Measurements from ENCODE around the gene BMS1.
"Not testable (repeated sequence)": the region's sequence is repeated elsewhere in the genome, so short reads cannot be mapped to it uniquely, and the experiment has no call there.

BMS1 gene

GRCh38 chr10:42850931-42851330, 68.3 kb downstream of the BMS1 start:
- DNase-seq (ENCODE audit: low read depth), result no peak
- no peak overlapping the region for H3K4me3 ChIP-seq (ENCODE audit: low read length)
- TF ChIP-seq CTCF (conservative IDR thresholded peaks at IDR 0.05; ENCODE audit: low read length), result no peak

DNA sequence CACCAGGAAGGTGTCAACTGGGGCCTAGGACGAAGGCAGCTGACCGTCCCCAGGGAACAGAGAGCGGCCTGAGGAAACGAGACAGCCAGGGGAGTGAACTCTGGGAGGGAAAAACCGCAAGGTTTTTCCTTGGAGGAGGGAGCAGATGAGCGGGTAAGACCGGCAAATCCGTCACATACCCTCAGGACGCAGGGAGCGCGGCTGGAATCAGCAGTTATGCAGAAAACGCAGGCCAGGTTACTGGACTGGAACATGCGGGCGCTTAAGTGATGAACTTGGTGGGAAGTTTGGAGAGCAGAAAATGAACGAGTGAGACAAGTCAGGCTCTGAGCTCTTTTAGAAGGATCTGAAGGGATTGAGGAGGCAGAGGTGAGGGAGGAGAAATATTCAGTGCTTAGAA, 76.7 kb downstream of the BMS1 start:
- DNase-seq (ENCODE audit: low read depth), result no peak

DNA sequence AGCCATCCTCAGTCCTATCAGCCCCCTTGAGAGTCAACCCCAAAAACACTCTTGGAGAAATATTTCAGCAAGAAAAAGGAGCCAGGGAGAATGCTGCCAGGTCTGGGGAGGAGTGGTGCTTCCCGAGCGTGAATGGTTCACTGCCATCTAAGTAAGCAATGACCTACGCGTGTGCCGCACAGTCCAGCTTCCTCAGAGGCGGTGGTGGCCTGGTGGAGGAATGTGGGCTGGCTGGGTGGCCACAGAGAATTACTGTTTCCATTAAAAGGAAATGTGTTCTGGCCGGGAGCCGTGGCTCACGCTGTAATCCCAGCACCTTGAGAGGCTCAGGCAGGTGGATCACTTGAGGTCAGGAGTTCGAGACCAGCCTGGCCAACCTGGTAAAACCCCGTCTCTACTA, 77.4 kb downstream of the BMS1 start:
- not testable (repeated sequence) for DNase-seq (ENCODE audit: low read depth); H3K4me3 ChIP-seq (ENCODE audit: low read length)

More for the DNA sequence above, 76.7 kb downstream of the BMS1 start:
- TF ChIP-seq CTCF (conservative IDR thresholded peaks at IDR 0.05; ENCODE audit: low read length), result no peak
- no peak overlapping the region for H3K4me3 ChIP-seq (ENCODE audit: low read length)

GRCh38 chr10:42862801-42863200, 80.2 kb downstream of the BMS1 start:
- H3K4me3 ChIP-seq (ENCODE audit: low read length); DNase-seq (ENCODE audit: low read depth): not testable (repeated sequence)

DNA sequence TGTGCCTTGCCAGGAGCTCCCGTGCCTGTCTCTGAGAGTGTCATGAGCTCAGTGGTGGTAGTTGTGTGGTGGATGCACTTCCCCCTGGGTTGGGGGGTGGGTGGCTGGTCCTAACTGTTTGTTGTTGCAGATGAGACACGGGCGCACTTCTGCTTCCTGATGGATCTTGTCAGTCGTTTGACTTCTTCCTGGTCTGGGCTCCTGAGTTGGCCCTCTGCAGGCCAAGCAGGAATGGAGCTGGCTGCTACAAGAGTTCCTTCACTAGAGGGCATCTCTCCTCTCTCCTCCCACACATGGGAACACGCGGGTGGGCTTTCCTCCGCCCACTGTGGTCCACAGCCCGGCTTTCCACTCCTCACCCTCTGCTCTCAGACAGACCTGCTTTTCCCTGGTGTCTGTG, 82.0 kb downstream of the BMS1 start:
- no peak overlapping the region for H3K4me3 ChIP-seq (ENCODE audit: low read length)
- no peak for DNase-seq (ENCODE audit: low read depth)
- TF ChIP-seq CTCF (conservative IDR thresholded peaks at IDR 0.05; ENCODE audit: low read length), result peak; percentile 32; the same call in 1 of the 2 replicates

- no peak overlapping the region for H3K4me3 ChIP-seq (ENCODE audit: low read length)
- no peak for DNase-seq (ENCODE audit: low read depth)
- TF ChIP-seq CTCF (conservative IDR thresholded peaks at IDR 0.05; ENCODE audit: low read length), result no peak
Observed at GRCh38 chr10:42865716-42866114, 83.1 kb downstream of the BMS1 start.

DNA sequence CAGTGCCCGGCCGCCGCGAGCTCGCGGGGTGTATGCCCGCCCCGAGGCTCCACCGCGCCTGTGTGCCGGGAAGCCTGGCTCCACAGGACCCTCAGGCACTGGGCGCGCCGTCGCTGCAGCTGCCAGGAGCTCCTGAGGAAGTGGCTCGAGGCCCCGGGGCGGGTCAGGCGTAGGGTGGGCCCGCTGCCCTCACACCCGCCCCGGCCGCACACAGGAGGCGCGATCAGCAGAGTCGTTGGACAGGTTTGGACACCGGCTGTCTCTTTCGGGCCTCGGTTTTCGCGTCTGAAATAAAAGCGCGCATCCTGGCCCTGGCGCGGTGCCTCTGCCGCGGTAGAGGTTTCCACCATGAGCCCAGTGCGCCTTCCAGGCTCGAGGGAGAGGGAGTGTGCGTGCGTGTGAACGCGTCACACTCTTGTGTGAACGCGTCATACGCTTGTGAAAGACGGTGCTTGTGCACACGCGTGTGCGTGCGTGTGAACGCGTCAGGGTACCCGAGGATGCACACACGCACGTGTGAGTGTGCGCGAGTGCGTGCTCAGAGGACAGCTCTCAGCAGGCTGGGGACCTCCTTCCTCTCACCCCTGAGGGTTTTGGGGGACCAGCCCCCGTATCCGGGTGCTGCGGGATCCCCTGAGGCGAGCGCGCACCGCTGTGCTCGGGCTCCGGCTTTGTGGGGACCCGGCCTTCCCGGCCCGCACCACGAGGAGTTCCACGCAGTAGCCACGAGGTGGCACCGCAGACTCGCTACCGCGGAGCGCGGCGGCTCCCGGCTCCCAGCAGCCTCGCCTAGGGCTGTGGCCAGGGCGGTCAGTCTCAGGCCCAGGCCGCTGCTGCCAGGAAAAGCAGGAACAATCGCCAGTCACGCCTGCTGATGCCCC, 83.8 kb downstream of the BMS1 start:
- peak overlapping the region; percentile 39 for H3K4me3 ChIP-seq (ENCODE audit: low read length)
- DNase-seq (ENCODE audit: low read depth), result peak; percentile 60
- TF ChIP-seq CTCF (conservative IDR thresholded peaks at IDR 0.05; ENCODE audit: low read length), result peak; percentile 55

DNA sequence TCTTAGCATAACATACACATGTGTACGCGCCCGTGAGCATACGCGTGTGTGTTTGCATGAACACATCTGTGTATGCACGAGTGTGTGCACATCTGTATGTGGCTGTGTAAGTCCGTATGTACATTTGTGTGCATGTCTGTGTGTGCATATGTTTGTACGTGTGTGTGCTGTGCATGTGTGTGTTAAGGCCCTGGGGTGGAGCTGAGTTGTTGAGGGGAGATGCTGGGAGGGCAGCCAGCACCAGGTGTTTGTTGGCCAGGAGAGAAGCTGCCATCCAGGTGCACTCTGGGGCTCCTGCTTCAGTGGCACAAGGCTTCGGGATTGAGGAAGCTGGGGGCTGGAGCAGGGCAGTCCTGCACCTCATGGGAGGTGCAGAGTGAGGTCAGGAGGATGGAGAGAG, 85.0 kb downstream of the BMS1 start:
- no peak for TF ChIP-seq CTCF (conservative IDR thresholded peaks at IDR 0.05; ENCODE audit: low read length)
- no peak overlapping the region for H3K4me3 ChIP-seq (ENCODE audit: low read length)
- no peak for DNase-seq (ENCODE audit: low read depth)

Measured in AG10803 (cell line).